Measurements from ENCODE around the gene NR2C2AP. TPM values are rescaled to one million over a fixed set of nuclear protein-coding genes. Genes with fewer than 3 reads are reported as not detected.
"Not testable (repeated sequence)": the region's sequence is repeated elsewhere in the genome, so short reads cannot be mapped to it uniquely, and the experiment has no call there.

Gene NR2C2AP
- total and polyA plus RNA-seq, 12 donors = 3.2 to 23.4 (median 5.7) TPM

GRCh38 chr19:19223060-19223459 is 19.8 kb upstream of the NR2C2AP start:
- Histone ChIP-seq H3K27me3 (peaks cover 8 to 69% (median 45%) of the 10 kb centered on the region in 7 donors), H3K27ac (no peak overlapping the region), H3K4me1 (peaks cover 0 to 10% (median 0%) of the 10 kb centered on the region in 9 donors), H3K36me3 (no peaks in the 10 kb centered on the region), H3K9me3 (no peaks in the 10 kb centered on the region), H3K4me3 (no peak overlapping the region)
- WGBS, 2 donors = 81 to 88% methylated on average over 5 of the region's 5 CpGs
- intact Hi-C loops (cut with DNase I) = loop anchor here in 1 of 10 donors (5.0 kb wide), 1 partner anchor 76 kb away; no protein-coding TSS in a partner anchor
- DNase-seq (no peak), ATAC-seq (no peak)
- TF ChIP-seq CTCF (IDR thresholded peaks at IDR 0.05) = no peak

GRCh38 chr19:19221000-19221399 is 17.8 kb upstream of the NR2C2AP start:
- intact Hi-C loops (cut with DNase I) = loop anchor here in 1 of 10 donors (5.0 kb wide), 1 partner anchor 74 kb away; no protein-coding TSS in a partner anchor
- H3K9me3 ChIP-seq, H3K36me3 ChIP-seq, H3K4me3 ChIP-seq, H3K4me1 ChIP-seq, ATAC-seq, H3K27ac ChIP-seq, DNase-seq: not testable (repeated sequence)
- H3K27me3 ChIP-seq = peaks cover 8 to 53% (median 38%) of the 10 kb centered on the region in 7 donors
- WGBS, 2 donors = 84% methylated on average over 8 of the region's 8 CpGs

- no peak for TF ChIP-seq CTCF (IDR thresholded peaks at IDR 0.05)
- H3K27ac ChIP-seq = no peak overlapping the region
- DNase-seq = no peak
- H3K27me3 ChIP-seq = peaks cover 0 to 52% (median 33%) of the 10 kb centered on the region in 7 donors
- peaks cover 0 to 7% (median 0%) of the 10 kb centered on the region in 11 donors for H3K9me3 ChIP-seq
- H3K36me3 ChIP-seq = no peaks in the 10 kb centered on the region
- 86 to 87% methylated on average over 21 of the region's 21 CpGs for WGBS, 2 donors
- ATAC-seq = no peak
- no peaks in the 10 kb centered on the region for H3K4me1 ChIP-seq
- intact Hi-C loops (cut with DNase I) = no loop called here
- no peak overlapping the region for H3K4me3 ChIP-seq
Measured at GRCh38 chr19:19218911-19219310, 15.7 kb upstream of the NR2C2AP start.

GRCh38 chr19:19217099-19217498 is 13.9 kb upstream of the NR2C2AP start:
- DNase-seq (no peak), ATAC-seq (no peak)
- peaks cover 0 to 7% (median 0%) of the 10 kb centered on the region in 11 donors for H3K9me3 ChIP-seq
- H3K4me1 ChIP-seq = no peaks in the 10 kb centered on the region
- H3K4me3 ChIP-seq = no peak overlapping the region
- intact Hi-C loops (cut with DNase I) = no loop called here
- no peaks in the 10 kb centered on the region for H3K36me3 ChIP-seq
- WGBS, 2 donors = 48% methylated on average over 4 of the region's 4 CpGs
- no peak for TF ChIP-seq CTCF (IDR thresholded peaks at IDR 0.05)
- H3K27ac ChIP-seq = no peak overlapping the region
- peaks cover 0 to 52% (median 47%) of the 10 kb centered on the region in 7 donors for H3K27me3 ChIP-seq

- H3K27me3 ChIP-seq = peaks cover 0 to 63% (median 56%) of the 10 kb centered on the region in 7 donors
- H3K4me1 ChIP-seq = no peaks in the 10 kb centered on the region
- WGBS, 2 donors = 75 to 77% methylated on average over 4 of the region's 4 CpGs
- H3K9me3 ChIP-seq = peaks cover 0 to 7% (median 0%) of the 10 kb centered on the region in 11 donors
- no peak for TF ChIP-seq CTCF (IDR thresholded peaks at IDR 0.05)
- ATAC-seq (no peak), DNase-seq (no peak)
- H3K4me3 ChIP-seq = no peak overlapping the region
- intact Hi-C loops (cut with DNase I) = no loop called here
- H3K36me3 ChIP-seq = no peaks in the 10 kb centered on the region
- no peak overlapping the region for H3K27ac ChIP-seq
Measured at GRCh38 chr19:19215792-19216191, 12.6 kb upstream of the NR2C2AP start.

Measured in heart right ventricle (tissue), 16 donors.